ENCODE results near the gene SEC14L6. TPM values are rescaled to one million over a fixed set of nuclear protein-coding genes. Genes with fewer than 3 reads are reported as not detected.
"Not testable (repeated sequence)": the region's sequence is repeated elsewhere in the genome, so short reads cannot be mapped to it uniquely, and the experiment has no call there.

The SEC14L6 gene
- total RNA-seq (2014; rRNA removed; shearing (Covaris generic)): not detected in 2 replicates

DNA sequence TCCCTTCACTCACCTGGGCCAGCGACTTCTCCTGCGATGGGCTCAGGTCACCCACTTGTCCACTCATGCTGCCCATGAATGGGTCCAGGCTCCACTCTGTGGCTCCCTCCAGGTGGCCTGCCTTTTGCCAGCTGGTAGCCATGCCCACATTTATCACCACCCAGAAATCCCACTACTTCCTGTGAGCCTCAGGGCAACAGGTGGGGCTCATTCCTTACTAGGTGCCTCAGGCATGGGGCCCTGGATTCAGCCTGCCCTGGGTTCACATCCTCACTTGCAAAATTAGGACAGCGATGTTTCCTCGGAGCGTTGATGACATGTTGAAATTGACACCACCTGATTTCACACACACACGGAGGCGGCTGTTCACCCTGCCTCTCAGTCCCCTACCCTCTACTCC, at the start of gene SEC14L6:
TSS of gene SEC14L6 (minus strand) at position 126 of the 400 bp plus-strand sequence. CDS start at position 67, 59 bp downstream.
- DNase-seq (ENCODE audit: low spot score): no peak
- in situ Hi-C loops (cut with HindIII; ENCODE audit: low sequenced_read_pairs): no loop called here

DNA sequence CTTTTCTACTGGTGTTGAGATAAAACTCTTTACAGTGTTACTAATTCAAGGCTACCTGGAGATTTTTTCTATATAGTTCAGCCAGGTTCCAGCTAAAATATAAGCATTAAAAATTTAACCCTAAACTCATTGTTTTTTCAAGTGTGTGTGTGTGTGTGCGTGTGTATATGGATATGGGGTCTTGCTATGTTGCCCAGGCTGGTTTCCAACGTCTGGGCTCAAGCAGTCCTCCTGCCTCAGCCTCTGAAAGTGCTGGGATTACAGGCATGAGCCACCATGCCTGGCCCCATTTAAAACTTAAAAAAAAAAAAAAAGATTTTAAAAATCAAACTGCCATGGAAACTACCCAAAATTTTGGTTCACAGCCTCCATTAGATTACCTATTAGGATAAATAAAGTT, 49.7 kb upstream of the SEC14L6 start:
- in situ Hi-C loops (cut with HindIII; ENCODE audit: low sequenced_read_pairs): no loop called here
- no peak for DNase-seq (ENCODE audit: low spot score)

DNA sequence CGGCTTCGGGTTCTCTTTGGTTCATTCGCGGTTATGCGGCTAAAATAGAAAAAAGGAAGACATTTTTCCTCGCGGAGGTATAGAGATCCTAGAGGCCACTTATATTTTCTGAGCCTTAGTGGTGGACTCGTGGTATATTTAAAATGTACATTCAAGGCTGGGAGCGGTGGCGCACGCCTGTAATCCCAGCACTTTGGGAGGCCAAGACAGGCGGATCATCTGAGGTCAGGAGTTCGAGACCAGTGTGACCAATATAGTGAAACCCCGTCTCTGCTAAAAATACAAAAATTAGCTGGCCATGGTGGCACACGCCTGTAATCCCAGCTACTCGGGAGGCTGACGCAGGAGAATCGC, 45.8 kb upstream of the SEC14L6 start:
- in situ Hi-C loops (cut with HindIII; ENCODE audit: low sequenced_read_pairs); DNase-seq (ENCODE audit: low spot score): not testable (repeated sequence)

DNA sequence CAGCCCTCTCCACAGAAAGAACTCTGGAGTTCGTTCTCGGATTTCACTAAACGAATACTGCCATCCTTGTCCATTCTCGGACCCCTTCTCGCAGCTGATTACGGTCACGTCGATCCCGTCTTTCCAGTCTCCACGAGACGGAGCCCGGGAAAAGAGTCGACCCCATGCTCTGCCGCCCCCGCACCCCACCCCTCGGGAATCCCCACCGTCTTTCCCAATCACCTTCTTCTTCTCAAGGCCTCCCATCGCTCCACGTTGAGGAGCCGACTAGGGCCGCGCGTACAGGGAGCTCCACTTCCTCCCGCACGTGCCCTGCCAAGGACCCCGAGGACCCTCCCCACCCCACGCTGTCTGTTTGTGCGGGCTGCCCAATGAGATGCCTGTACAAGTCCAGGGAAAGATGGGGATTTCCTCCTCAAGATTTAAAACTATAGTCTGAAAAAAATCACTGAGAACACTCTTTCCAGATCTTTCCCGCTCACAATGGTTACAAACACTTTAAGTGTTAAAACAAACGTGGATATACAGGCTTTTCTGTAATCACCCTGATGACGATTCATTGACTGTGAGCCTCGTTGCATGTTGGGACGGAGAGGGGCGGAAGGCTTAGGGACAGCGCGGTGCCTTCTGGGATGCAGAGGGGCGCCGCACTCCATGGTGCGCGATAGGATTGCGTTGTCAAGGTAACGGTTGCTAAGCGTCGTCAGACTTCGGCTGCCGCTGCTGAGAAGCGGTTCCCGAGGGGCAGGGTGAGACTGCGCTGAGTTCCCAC, 45.2 kb upstream of the SEC14L6 start, which contains the start of gene PES1:
TSS of gene PES1 (minus strand) at position 323 of the 772 bp plus-strand sequence. CDS start at position 246, 77 bp downstream.
- in situ Hi-C loops (cut with HindIII; ENCODE audit: low sequenced_read_pairs): no loop called here
- peak; percentile 98 for DNase-seq (ENCODE audit: low spot score)

DNA sequence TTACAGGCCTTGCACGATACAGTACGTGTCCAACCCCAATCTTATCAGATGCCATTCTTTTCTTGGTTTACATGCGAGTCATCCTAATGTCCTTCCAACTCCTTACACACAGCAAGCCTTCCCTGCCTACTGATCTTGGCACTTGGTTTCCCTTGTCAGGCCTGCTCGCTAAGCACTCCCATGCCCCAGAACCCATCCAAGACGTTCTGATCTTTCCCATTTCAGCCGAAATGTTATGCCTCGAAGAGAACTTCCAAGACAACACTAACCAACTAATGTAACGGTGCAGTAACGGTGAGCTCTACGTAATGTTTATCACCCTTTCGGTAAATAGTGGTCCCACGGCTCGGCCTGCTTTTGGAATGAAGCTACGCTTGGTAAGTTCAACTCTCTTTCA, 44.6 kb upstream of the SEC14L6 start:
- no peak for DNase-seq (ENCODE audit: low spot score)
- in situ Hi-C loops (cut with HindIII; ENCODE audit: low sequenced_read_pairs): no loop called here

DNA sequence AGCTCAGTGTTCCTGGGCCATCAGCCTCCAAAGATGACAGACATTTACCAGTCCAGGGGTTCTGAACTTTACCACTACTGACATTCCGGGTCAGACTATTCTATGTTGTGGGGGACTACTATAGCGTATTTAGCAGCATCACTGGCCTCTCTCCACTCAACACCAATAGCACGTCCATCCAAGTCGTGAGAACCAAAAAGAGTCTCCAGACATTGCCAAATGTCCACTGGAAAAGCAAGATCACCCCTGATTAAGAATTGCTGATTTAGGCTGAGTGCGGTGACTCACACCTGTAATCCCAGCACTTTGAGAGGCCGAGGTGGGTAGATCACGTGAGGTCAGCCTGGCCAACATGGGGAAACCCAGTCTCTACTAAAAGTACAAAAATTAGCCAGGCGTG, 39.9 kb upstream of the SEC14L6 start:
- in situ Hi-C loops (cut with HindIII; ENCODE audit: low sequenced_read_pairs): no loop called here
- no peak for DNase-seq (ENCODE audit: low spot score)

DNA sequence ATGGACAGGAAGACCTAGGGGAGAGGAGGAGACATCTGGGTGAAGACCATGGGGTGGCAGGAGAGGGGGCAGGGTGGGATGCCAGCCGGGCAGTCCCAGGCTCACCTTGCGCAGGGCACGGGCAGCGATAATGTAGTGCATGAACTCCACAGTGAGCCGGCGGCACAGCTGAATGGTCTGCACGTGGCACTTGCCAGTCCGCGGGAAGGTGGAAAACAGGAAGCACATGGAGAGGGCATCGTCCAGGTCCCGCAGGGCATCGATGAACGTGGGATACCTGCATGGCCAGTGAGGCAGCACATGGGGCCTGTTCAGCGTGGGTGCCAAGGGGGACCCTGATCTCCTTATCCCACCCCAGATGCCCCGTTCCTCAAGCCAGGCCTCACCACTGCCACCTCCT, 37.9 kb upstream of the SEC14L6 start:
- DNase-seq (ENCODE audit: low spot score): no peak
- in situ Hi-C loops (cut with HindIII; ENCODE audit: low sequenced_read_pairs): no loop called here

DNA sequence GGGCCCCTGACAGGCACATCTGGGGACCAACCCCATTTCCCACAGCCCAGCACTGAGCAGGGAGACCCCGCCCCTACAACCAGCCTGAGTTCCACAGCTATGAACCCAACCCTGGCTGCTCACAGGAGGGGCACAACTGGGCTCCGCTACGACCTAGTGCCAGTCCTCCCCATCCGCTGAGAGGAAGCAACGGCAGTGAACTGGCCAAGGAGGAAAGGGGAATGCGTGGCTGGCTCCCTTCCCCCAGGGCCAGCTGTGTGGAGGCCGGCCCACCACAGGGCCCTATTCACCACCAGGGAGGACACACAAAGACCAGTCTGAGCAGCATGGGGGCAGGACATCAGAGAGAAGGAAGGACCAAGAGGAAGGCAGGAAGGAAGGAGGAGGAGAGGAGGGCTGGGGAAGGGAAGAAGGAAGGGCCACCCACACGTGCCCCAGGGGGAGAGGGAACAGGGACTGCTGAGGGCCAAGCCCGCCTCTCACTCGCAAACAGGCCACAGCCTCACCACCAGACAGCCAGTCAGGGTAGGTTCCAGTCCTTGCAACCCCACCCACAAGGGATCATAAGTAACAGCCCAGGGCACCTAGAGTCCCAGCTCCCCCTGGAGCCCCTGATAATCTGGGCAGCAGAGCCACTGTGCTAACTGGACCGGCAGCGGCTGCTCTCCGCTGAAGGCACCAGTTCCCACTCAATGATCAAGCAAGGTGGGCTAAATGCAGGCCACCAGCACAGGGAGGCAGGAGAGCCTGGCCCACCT, 36.4 kb upstream of the SEC14L6 start:
- in situ Hi-C loops (cut with HindIII; ENCODE audit: low sequenced_read_pairs): no loop called here
- no peak for DNase-seq (ENCODE audit: low spot score)

DNA sequence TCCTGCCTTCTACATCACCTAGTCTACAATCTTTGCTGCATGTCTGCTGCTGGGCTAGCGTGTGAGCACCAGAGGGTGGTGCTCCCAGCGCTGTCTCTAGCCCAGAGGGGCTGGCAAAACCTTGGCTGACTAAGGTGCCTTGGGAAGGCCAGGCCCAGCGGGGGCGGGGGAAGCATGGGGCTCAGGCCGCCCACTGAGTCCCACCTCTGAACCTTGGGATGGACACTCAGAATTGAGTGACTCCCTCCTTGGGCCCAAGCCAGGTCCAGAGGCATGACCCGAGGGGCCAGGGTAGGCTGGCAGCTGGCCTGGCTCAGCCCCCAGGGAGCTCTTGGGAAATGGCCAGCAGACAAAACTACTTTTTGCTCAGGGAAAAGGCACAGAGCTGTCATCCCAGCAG, 35.5 kb upstream of the SEC14L6 start:
- no peak for DNase-seq (ENCODE audit: low spot score)
- in situ Hi-C loops (cut with HindIII; ENCODE audit: low sequenced_read_pairs): no loop called here

DNA sequence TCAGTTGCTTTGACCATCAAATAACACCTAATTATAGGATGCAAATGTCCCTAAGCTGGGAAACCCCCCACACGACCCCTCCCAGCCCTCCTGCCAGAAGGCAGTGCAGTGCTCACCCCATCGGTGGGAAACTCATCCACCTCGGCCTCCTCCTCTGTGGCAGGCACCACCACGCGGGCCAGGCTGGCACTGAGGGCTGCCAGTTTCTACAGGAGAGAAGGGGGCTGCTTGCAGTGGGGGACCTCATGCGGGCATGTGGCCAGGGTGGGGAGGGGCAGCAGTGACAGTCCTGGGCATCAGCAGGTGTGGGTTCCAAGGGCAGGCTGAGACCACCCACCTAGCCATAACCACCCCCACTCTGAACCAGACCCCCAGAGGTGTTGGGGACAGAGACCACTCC, 34.4 kb upstream of the SEC14L6 start:
- DNase-seq (ENCODE audit: low spot score): no peak
- in situ Hi-C loops (cut with HindIII; ENCODE audit: low sequenced_read_pairs): no loop called here

DNA sequence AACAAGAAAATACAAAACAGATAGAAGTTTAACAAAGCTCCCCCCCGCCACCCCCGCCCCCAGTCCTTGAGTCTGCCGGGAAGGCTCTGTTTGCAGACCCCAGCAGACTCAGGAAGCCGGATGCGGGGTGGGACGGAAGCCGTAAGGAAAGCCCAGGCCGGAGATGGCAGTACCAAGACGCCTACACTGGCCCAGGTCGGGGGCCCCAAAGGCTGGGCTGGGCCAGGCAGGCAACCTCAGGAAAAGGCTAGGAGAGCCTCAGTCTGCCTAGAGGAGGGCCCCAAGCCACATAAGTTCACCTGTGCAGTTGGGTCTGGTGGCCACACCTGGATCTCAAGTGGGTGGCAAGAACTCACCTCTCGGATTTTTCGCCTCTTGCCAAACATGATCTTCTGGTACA, 31.9 kb upstream of the SEC14L6 start:
- DNase-seq (ENCODE audit: low spot score): no peak

DNA sequence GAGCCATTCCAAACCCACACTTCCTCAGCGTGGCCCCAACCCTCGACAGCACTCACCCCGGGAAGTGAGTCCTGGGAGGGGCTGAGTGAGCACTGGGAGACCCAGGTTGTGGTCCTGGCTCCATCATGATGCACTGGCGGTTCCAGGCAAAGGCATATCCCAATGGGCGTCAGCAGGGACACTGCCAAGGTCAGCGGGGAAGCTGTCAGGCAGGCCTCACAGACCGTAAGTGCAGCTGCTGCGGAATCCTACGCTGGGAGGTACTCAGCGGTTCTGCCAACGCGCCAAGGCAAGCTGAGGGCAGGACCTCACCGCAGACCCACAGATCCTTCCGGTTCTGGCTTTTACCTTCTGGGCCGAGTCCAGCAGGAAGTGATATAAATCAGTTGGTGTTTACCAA, 29.3 kb upstream of the SEC14L6 start:
- no peak for DNase-seq (ENCODE audit: low spot score)
- in situ Hi-C loops (cut with HindIII; ENCODE audit: low sequenced_read_pairs): no loop called here

More for the DNA sequence above, 31.9 kb upstream of the SEC14L6 start:
- in situ Hi-C loops (cut with HindIII; ENCODE audit: low sequenced_read_pairs): no loop called here

DNA sequence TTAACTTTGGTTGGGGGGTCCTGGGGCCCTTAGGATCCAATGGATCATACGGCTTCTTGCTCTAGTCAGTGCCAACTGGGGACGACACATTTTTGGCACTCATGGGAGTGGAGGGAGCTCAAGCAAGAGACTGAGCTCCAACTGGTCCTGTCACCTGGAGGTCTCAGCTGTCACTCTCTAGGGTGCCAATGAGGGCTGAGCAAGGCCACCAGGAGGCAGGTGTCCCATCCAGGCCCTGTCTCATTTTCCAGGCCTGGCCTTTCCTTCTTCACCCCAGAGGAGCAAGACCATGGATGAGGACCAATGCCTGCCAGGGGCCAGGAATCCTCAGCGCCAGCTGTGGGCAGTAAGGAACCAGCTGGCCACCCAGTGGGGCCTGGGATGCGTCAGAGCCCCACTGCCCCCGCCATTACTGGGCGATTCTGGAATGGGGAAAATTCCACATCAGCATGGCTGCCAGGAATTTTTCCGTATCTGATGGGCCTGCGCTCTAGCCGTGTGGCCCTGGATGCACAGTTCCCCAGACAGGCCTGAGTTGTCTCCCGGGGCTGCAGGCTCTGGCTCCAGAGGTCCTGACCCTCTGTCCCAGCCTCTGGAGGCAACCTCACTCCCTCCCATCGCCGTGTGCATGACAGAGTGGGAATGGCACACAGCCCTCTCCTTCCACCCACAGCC, 28.6 kb upstream of the SEC14L6 start:
- in situ Hi-C loops (cut with HindIII; ENCODE audit: low sequenced_read_pairs): no loop called here
- no peak for DNase-seq (ENCODE audit: low spot score)

DNA sequence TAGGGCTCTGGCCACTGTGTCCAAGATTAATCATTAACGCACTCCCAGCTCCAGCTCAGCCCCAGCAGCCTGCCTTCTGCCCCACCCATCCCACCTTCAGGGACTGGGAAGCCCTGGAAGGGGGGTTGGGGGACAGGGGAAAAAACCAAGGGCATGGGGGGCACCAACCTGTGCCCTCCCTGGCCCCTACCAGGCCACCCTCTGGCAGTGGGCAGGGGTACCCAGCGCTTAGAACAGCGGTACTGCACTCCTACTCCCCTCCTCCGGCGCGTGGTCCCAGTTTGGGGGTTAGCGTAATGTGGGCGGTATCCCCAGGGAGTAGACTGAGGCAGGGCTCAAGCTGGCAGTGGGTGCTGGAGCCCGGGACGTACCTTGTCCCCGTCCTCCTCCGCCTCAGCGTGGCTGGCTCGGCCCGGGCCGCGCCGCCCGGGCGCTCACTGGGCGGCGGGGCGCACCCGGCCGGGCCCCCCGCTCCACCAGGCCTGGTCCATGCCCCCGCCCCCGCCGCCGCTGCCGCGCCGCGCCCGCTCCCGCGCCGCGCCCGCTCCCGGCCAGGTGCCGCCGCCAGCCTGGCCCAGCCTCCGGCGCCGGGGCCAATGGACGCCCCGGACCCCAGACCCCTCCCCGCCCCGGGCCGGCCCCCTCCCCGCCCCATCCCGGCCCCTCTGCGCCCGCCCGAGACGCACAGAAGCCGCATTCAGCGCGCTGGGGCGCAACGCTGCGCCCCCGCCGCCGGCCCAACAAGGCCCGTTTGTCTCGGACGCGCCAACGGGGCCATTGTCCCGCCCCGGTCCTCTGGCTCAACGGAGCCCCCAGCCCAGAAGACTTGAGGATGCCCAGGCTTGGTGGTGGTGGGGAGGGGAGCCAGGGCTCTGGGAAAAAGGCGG, 27.8 kb upstream of the SEC14L6 start, which contains the start of gene GAL3ST1:
TSS of gene GAL3ST1 (minus strand) at position 571 of the 887 bp plus-strand sequence. CDS start 17,273 bp downstream, outside the sequence.
- no peak for DNase-seq (ENCODE audit: low spot score)
- in situ Hi-C loops (cut with HindIII; ENCODE audit: low sequenced_read_pairs): no loop called here

DNA sequence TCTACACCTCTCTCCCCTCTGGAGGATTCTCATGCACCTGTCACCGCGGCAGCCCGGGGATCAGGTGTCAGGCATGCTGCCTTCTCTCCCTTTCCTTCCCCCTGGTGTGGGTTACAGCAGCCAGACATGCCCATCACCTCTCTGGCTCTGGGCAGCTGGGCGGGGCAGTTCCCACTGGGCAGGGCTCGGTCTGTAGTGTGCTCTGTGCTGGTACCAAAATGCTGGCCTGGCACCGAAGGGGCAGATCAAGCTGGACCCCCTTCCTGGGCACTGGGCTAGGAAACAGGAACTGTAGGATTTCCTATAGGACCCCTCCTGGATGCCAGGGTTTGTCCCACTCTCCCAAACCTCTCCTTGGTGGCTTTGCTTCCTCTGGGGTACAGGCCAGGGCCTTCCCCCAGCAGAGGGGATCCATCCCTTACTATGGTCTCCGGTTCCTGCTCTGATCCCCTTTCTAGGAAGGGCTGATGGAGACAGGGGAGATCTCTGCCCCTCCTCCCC, 27.1 kb upstream of the SEC14L6 start:
- DNase-seq (ENCODE audit: low spot score): no peak
- in situ Hi-C loops (cut with HindIII; ENCODE audit: low sequenced_read_pairs): no loop called here

DNA sequence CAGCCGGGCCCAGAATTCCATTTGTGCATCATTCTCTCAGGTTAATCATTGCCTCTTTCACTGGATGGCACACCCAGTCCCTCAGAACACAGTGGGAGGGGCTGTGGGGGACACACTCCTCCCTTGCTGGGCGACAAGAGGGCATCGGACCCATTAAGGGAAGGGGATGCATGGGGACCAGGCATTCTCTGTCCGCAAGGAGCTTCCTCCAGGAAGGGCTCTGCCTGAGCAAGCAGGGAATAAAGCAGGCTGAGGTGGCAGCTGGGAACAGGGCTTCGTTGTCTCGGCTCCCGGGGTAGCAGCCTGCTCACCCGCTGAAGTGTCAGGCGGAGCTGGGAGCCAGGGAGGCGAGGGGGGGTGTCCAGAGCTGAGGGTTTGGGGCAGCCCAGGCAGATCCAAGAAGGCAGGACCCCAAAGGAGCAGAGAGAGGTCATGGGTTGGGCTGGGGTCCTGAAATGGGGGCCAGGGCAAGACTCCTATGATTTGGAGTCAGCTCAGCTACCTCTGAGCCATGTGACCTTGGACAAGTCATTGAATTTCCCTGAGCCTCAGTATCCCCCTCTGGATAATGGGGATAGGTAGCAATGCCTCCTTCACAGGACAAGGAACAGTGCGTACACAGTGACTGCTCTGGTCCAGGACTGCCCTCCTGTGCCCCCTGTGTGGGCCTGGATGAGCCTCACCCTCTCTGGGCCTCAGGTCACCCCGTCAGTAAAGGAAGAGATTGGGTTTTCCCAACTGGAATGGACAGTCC, 26.5 kb upstream of the SEC14L6 start:
- in situ Hi-C loops (cut with HindIII; ENCODE audit: low sequenced_read_pairs): no loop called here
- DNase-seq (ENCODE audit: low spot score): no peak

DNA sequence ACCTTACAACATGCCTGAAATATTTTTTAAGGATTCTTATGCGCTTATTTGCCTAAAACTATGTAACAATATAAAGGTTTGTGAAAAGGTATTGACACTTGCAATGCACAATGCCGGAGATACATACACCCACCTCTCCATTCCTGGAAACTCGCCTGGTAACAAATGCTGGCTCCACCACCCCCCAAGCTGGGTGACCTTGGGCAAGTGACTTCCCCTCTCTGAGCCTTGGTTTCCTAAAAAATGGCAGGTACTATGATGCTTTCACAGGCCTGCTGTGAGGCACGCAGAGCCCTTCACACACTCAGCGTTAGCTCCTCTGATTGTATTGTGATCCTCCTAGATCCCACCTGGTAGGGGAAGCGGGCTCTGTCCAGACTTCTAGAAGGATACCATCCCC, 25.7 kb upstream of the SEC14L6 start:
- no peak for DNase-seq (ENCODE audit: low spot score)
- in situ Hi-C loops (cut with HindIII; ENCODE audit: low sequenced_read_pairs): no loop called here

DNA sequence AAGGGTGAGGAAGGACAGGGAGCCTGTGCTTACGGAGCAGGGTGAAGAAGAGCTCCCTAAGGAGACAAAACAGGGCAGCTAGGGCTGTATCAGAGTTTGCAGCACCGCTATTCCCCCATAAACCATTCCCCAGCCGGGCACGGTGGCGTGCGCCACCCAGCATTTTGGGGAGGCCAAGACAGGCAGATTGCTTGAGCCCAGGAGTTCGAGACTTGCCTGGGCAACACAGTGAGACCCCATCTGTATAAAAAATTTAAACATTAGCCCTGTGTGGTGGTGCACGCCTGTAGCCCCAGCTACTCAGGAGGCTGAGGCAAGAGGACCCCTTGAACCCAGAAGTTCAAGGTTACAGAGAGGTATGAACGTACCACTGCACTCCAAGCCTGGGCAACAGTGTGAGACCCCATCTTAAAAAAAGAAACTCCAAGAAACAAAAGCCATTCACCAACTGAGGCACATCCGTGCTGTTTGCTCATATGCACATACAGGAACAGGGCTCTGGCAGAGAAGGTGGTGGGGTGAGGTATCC, 23.2 kb upstream of the SEC14L6 start:
- DNase-seq (ENCODE audit: low spot score): no peak
- in situ Hi-C loops (cut with HindIII; ENCODE audit: low sequenced_read_pairs): no loop called here

Measured in G401 (cell line).